ENCODE results near the gene PACRG.

DNA sequence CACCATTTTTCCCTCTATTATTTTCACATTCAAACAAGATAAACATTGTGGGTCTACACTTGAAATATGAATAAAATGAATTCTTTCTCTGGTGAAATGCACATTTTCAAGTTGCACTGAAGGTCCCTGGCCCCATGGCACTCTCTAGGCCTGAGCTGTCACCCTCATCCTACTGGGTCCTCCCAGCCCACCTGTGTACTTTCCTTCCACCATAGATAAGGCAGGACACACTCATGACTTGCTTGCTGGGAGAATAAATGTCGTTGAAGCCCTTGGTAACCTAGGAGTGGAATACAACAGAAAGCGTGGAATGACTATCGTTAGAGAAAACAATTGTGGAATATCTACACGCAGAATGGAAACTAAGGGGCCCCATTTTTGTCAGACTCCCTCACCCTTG lies 585.8 kb downstream of the PACRG start:
- TF ChIP-seq GATA2 (IDR thresholded peaks at IDR 0.05; ENCODE audit: low read depth, low read length) (no peak), GATA3 (IDR thresholded peaks at IDR 0.05; ENCODE audit: low read depth, low read length) (no peak)
